ENCODE data around the gene ANKZF1.

- no peak for TF ChIP-seq YY1 (IDR thresholded peaks at IDR 0.05; ENCODE audit: low read depth)
- no peak for TF ChIP-seq POLR2AphosphoS5 (IDR thresholded peaks at IDR 0.05; ENCODE audit: low read depth, low read length)
- no peak for TF ChIP-seq PBX3 (IDR thresholded peaks at IDR 0.05)
- no peak for TF ChIP-seq REST (IDR thresholded peaks at IDR 0.05; ENCODE audit: low read depth, low read length)
- TF ChIP-seq, protein P1, sequence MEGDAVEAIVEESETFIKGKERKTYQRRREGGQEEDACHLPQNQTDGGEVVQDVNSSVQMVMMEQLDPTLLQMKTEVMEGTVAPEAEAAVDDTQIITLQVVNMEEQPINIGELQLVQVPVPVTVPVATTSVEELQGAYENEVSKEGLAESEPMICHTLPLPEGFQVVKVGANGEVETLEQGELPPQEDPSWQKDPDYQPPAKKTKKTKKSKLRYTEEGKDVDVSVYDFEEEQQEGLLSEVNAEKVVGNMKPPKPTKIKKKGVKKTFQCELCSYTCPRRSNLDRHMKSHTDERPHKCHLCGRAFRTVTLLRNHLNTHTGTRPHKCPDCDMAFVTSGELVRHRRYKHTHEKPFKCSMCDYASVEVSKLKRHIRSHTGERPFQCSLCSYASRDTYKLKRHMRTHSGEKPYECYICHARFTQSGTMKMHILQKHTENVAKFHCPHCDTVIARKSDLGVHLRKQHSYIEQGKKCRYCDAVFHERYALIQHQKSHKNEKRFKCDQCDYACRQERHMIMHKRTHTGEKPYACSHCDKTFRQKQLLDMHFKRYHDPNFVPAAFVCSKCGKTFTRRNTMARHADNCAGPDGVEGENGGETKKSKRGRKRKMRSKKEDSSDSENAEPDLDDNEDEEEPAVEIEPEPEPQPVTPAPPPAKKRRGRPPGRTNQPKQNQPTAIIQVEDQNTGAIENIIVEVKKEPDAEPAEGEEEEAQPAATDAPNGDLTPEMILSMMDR (IDR thresholded peaks at IDR 0.05) = no peak
- TF ChIP-seq USF2 (IDR thresholded peaks at IDR 0.05; ENCODE audit: borderline replicate concordance, low read depth, low read length) = no peak
- TF ChIP-seq FOXM1 (IDR thresholded peaks at IDR 0.05; ENCODE audit: low read depth) = no peak
- TF ChIP-seq NRF1 (IDR thresholded peaks at IDR 0.05; ENCODE audit: low read depth, low read length) = no peak
- TF ChIP-seq RFX5 (IDR thresholded peaks at IDR 0.05; ENCODE audit: low read length) = no peak
- no peak for TF ChIP-seq RAD21 (IDR thresholded peaks at IDR 0.05; ENCODE audit: low read length)
- no peak for TF ChIP-seq SIN3A (IDR thresholded peaks at IDR 0.05; ENCODE audit: borderline replicate concordance, low read depth, low read length)
- no peak for TF ChIP-seq SMC3 (IDR thresholded peaks at IDR 0.05; ENCODE audit: low read depth, low read length)
- TF ChIP-seq EZH2phosphoT487 (IDR thresholded peaks at IDR 0.05; ENCODE audit: borderline replicate concordance, low read depth) = no peak
- TF ChIP-seq EP300 (IDR thresholded peaks at IDR 0.05; ENCODE audit: borderline replicate concordance in 1 of 2, low read depth in 1 of 2, low read length in 1 of 2) = no peak
Measured at GRCh38 chr2:219250049-219250781, 20.6 kb downstream of the ANKZF1 start.

All from SK-N-SH (cell line).